ENCODE data around the gene HLA-DQB2.
A peak's percentile ranks its signal among the peaks of the same experiment; 100 is the strongest.
"Not testable (repeated sequence)": the region's sequence is repeated elsewhere in the genome, so short reads cannot be mapped to it uniquely, and the experiment has no call there.

The HLA-DQB2 gene

GRCh38 chr6:32763421-32763820, at the start of gene HLA-DQB2:
HLA-DQB2 (minus strand) TSS chr6:32763532; CDS start chr6:32763470, 62 bp downstream.
- DNase-seq, result no peak

GRCh38 chr6:32809171-32809570, 45.8 kb upstream of the HLA-DQB2 start:
- no peak for DNase-seq

DNA sequence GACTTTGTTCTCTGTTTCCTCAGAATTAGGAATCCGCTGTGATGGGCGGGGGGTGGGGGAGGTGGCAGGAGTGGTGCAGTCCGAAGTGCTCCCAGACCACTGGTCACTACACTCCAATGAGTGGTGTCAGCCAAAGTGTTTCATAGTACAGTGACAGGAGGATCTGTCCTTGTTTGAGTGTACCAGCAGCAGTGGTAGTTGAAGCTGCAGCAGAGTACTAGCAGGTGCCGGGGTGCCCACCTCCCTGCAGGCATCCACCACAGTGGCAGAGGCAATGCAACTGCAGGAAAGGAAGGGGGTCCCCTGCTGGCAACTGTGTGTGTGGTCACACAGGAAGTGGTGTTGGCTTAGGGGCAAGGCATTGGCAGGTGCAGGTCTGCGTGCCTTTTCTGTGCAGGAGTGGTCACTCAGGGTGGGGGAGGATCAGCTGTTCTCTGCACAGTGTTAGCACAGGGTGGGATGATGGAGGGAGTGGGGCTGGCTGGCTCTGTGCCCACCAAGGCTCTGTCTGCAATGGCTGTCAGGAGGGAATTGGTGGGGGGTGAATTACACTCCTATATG, 43.8 kb upstream of the HLA-DQB2 start:
- DNase-seq, result no peak

DNA sequence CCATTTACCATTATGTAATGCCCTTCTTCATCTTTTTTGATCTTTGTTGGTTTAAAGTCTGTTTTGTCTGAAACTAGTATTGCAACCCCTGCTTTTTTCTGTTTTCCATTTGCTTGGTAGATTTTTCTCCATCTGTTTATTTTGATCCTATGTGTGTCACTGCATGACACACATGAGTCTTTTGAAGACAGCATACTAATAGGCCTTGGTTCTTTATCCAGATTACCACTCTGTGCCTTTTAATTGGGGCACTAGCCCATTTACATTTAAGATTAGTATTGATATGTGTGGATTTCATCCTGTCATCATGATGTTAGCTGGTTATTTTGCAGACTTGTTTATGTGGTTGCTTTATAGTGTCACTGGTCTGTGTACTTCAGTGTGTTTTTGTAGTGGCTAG, 42.1 kb upstream of the HLA-DQB2 start:
- not testable (repeated sequence) for DNase-seq

GRCh38 chr6:32803416-32803815, 40.1 kb upstream of the HLA-DQB2 start:
- no peak for DNase-seq

GRCh38 chr6:32799740-32800139, 36.4 kb upstream of the HLA-DQB2 start:
- no peak for DNase-seq

DNA sequence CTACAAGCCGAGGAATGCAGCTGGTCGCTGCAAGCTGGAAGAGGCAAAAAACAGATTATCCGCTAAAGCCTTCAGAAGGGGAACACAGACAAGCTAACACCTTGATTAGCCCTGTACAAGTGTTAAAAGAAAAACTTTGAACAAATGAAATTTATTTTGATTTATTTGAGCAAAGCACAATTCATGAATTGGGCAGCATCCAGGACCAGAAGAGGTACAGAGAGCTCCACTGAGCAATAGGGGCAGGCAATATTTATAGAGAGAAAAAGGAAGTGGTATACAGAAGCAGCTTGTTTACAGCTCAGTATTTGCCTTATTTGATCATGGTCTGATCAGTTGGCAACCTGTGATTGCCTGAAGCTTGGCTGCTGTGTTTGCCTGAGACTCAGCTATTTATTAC, 35.8 kb upstream of the HLA-DQB2 start:
- DNase-seq, result no peak

- peak; percentile 86 to 88 for DNase-seq
Observed at GRCh38 chr6:32796848-32797776, 33.8 kb upstream of the HLA-DQB2 start.

- DNase-seq, result no peak
Observed at GRCh38 chr6:32794510-32794909, 31.2 kb upstream of the HLA-DQB2 start.

GRCh38 chr6:32792901-32793435, 29.6 kb upstream of the HLA-DQB2 start:
- DNase-seq, result no peak

- DNase-seq, result no peak
Observed at GRCh38 chr6:32790306-32790705, 27.0 kb upstream of the HLA-DQB2 start.

DNA sequence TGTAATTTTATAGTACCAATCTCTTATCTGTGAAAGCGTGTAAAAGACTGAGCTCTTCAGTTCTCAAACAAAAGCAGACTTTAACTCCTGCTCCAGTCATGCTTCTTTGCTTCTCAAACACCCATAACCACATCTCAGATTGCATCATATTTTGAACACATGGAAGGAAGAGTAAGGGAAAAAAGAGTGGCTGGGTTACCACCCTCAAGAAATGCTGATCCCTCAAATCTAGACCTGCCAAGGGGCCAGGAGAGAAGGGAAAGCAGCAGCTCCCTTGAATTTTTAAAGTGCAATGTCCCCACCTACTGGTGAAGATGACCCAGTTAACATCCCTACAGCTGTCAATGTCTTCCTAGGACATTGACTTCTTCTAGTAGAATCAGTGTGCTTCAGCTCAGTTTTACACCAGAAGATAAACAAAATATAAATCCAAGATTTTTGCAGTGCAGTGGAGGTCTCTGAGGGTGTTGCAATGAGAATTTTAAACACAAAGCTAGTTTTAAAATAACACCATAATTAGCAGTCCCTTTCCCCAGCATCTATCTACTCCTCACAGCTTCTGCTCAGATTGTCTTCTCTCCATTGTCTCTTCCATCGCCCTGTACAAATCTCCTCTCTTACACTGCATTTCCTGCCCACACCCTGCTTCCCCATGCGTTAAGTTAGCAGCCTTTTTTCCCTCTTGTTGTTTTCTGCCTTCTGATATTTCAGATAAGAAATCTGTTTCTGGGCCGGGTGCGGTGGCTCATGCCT, 22.6 kb upstream of the HLA-DQB2 start:
- DNase-seq, result peak in 1 of 2 experiments; percentile 21

- not testable (repeated sequence) for DNase-seq
Observed at GRCh38 chr6:32782923-32783322, 19.6 kb upstream of the HLA-DQB2 start.

DNA sequence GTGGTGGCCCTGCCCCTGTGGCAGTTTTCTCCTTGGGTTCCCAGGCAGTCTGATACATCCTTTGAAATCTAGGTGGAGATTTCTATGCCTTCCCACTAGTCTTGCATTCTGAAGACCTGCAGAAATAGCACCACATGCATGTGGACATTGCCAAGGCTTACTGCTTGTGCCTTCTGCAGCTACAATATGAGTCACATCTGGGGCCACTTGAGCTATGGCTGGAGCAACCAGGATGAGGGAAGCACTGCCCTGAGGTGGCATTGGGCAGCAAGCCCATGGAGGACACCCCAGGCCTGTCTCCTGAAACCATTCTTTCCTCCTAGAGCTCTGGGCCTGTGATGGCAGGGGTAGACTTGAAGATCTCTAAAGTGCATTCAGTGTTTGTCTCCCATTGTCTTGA, 15.7 kb upstream of the HLA-DQB2 start:
- DNase-seq, result no peak

DNA sequence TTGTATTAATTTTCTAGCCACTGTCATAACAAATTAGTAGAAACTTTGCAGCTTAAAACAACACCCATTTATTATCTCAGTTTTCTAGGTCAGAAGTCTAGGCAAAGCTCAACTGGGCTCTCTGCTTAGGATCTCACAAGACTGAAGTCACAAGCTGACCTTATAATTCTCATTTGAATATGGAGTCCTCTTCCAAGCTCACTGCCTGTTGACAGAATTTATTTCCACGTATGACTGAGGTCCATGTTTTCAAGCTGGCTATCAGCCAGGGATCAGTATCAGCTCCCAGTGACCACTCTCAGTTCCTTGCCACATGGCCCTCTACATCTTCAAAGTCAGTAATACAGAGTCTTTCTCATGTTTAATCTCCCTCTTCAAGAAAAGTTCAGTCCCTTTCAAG, 11.7 kb upstream of the HLA-DQB2 start:
- DNase-seq, result no peak

DNA sequence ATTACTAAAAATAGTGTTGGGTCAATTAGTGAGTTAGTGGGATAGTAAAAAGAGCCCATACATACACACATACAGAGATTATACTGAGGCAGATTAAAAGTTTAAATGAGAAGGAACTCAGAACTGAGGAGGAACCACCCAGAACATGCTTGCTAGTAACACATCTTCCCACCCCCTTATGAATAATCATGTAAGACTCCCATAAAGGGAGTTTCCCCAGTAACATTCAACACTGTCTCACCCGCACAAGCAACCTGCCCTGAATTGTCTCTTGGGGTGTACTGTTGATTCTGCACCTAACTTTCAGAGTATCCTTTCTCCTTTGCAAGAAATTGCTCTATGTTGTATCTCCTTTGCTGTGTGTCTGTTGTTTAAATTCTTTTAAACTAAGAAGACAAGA, 11.1 kb upstream of the HLA-DQB2 start:
- DNase-seq, result no peak

- DNase-seq, result no peak
Observed at GRCh38 chr6:32772656-32773055, 9.3 kb upstream of the HLA-DQB2 start.

DNA sequence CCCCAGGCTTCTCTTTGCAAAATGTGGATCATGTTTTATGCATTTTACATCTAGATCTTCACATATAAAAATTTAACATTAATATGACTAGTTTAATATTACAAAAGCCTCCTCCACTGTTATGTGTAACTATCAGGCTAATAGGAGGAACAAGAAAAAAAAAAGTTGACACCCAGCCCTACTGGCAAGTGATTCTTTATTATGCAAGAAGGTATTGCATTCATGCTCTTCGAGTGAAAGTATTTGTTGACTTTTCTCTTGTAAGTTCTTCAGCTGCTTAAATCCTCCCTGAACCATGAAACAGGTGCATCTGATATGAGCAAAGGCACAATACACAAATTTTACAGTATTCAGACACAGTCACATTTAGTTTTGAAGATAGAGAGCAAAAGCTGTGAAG, 716 bp upstream of the HLA-DQB2 start:
- no peak for DNase-seq

GRCh38 chr6:32761548-32761947, 1.8 kb downstream of the HLA-DQB2 start:
- DNase-seq, result no peak

DNA sequence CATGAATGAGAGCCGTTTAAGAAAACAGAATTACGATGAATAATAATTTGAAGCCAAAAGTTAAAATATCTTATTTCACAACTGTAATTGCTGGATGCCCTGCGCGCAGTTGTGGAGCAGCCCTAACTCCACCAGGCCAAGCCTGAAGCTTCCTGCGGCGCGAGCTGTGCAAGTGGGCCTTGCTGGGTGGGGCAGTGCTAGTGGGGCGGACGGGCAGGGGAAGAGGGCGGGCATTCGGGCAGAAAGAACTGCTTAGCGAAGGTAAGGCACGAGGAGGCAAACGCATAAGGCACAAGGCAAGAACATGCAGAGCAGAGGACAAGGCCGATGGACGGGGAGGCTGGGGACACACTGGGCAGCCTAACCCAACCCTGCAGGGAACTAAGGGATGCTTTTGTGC, 2.3 kb downstream of the HLA-DQB2 start:
- DNase-seq, result no peak

GRCh38 chr6:32759669-32760068, 3.7 kb downstream of the HLA-DQB2 start:
- no peak for DNase-seq

DNA sequence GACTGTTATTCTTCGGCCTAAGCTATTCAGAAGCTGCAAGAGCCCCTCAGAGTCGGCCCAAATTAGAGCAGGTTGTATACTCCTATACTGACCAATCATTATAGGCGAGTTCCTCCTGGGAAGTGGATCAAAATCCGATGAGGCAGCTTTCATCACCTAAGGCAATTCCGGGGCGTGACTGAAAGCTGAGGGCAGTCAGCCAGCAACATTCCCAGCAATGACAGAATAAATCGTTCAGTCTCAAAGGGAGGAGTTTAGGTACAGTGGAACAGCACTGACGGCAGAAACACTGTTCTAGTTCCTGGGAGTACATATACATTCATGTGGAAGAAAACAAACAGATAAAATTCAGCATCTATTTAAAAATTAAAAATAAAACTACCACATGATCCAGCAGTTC, 10.8 kb downstream of the HLA-DQB2 start:
- no peak for DNase-seq

- not testable (repeated sequence) for DNase-seq
Observed at GRCh38 chr6:32745649-32746048, 17.7 kb downstream of the HLA-DQB2 start.

Data from activated CD4-positive, alpha-beta T cell treated with anti-CD3 and anti-CD28 coated beads, Interleukin-2, amount 50 U/mL, for 48 hours (primary cell).